NCI-H146 (cell line): ENCODE results near the gene GGN.
A peak's percentile ranks its signal among the peaks of the same experiment; 100 is the strongest.
"Not testable (repeated sequence)": the region's sequence is repeated elsewhere in the genome, so short reads cannot be mapped to it uniquely, and the experiment has no call there.

Experiments used
- DNase-seq: peaks from one replicate; lab custom pipeline; 2025; lab: John Stamatoyannopoulos, UW

The GGN gene

GRCh38 chr19:38386300-38386970 lies 1.4 kb downstream of the GGN start:
- no peak for DNase-seq

- no peak for DNase-seq
These were observed 2.0 kb downstream of the GGN start for GRCh38 chr19:38385804-38386257.

- no peak for DNase-seq
These were observed 2.6 kb downstream of the GGN start for GRCh38 chr19:38385057-38385803.

GRCh38 chr19:38384209-38385027 lies 3.4 kb downstream of the GGN start:
- DNase-seq = no peak

GRCh38 chr19:38383743-38384142 lies 4.1 kb downstream of the GGN start:
- no peak for DNase-seq

GRCh38 chr19:38383184-38383583 lies 4.7 kb downstream of the GGN start:
- no peak for DNase-seq

- DNase-seq = no peak
These were observed 6.7 kb downstream of the GGN start for GRCh38 chr19:38381138-38381537.

GRCh38 chr19:38378866-38379265 lies 9.0 kb downstream of the GGN start:
- no peak for DNase-seq

GRCh38 chr19:38377052-38377451 lies 10.8 kb downstream of the GGN start:
- DNase-seq = no peak

GRCh38 chr19:38376576-38376975 lies 11.3 kb downstream of the GGN start:
- DNase-seq = no peak

GRCh38 chr19:38375748-38376147 lies 12.1 kb downstream of the GGN start:
- DNase-seq = no peak

- DNase-seq = no peak
These were observed 12.7 kb downstream of the GGN start for GRCh38 chr19:38375098-38375493.

GRCh38 chr19:38374332-38375097 lies 13.3 kb downstream of the GGN start, which contains the start of gene PSMD8:
Gene PSMD8 (plus strand): TSS chr19:38374571. CDS start chr19:38374602, 31 bp downstream.
- peak; percentile 100 for DNase-seq

GRCh38 chr19:38373907-38374331 lies 13.9 kb downstream of the GGN start:
- no peak for DNase-seq

GRCh38 chr19:38371081-38371480 lies 16.8 kb downstream of the GGN start:
- no peak for DNase-seq

GRCh38 chr19:38370299-38370698 lies 17.5 kb downstream of the GGN start:
- DNase-seq = no peak

- no peak for DNase-seq
These were observed 18.2 kb downstream of the GGN start for GRCh38 chr19:38369584-38369983.

- DNase-seq = no peak
These were observed 20.8 kb downstream of the GGN start for GRCh38 chr19:38367041-38367440.

- not testable (repeated sequence) for DNase-seq
These were observed 24.7 kb downstream of the GGN start for GRCh38 chr19:38362946-38363688.

GRCh38 chr19:38362076-38362945 lies 25.5 kb downstream of the GGN start:
- peak; percentile 90 for DNase-seq
